GM18951 (cell line): Measurements from ENCODE around the gene CDH24.
"Not testable (repeated sequence)": the region's sequence is repeated elsewhere in the genome, so short reads cannot be mapped to it uniquely, and the experiment has no call there.

Source experiments
- POLR2A ChIP-seq: IDR thresholded peaks from 4 replicates; pipeline ENCODE4 v1.6.1; 2011; ENCODE audit warnings: mild to moderate bottlenecking; ENCODE audit not compliant: insufficient read length, insufficient read depth; ENCODE audit errors: extremely low read depth
- in situ Hi-C: fragments of 300-500 bp; cut with MboI; formaldehyde crosslinking; loops from one replicate; pipeline ENCODE4 v1.12.0; 2022; ENCODE audit warnings: low sequenced_read_pairs, mixed read lengths, inconsistent platforms; ENCODE audit not compliant: unreplicated experiment

Gene CDH24

DNA sequence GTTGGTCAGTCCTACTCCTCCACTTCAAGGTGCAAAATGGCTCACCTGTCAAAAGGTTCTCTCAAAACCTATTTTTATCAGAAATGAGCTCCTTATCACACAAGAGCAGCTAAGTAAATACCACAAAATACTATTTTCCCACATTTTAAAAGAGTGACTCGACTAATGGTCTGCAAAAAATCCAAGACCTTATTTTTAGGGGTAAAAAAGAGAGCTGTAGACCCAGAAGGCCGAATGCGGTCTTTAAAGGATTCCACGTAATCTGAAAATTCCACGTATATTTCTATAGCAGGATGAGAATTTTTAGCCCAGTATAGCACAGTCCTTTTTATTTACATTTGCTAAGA lies 51.2 kb downstream of the CDH24 start:
- in situ Hi-C loops: no loop called here
- no peak for TF ChIP-seq POLR2A

DNA sequence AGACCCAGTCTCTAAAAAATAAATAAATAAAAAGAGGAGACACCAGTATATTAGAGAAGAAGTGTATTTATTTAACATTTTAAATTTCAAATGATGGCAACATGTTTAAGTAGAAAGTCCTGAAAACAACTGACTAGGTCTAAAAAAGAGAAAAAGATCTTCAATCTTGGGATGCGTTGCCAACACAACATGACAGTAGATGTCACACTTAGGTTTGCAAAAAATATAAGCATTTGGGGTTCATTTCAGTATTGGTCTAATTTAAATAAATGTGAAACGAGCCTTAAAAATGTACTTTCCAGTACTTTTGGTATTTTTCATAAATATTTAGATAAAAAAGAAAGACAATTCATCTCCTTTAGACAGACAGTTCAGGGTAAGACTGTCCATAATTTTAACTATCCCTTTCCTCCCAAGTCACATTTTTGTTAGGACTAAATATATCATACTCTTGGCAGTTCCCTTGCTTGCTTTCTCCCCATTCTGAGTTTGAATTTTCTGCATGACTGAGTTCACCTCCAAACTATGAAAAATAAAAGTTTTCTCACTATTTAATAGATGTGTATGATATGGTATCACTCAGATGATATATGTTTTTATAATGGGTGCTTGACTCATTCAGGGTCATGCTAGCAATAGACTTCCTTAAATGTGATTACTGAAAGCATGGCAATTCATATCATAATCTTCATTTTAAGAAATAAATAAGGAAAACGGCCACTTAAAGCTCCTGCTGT lies 51.7 kb downstream of the CDH24 start:
- TF ChIP-seq POLR2A: no peak
- in situ Hi-C loops: no loop called here

DNA sequence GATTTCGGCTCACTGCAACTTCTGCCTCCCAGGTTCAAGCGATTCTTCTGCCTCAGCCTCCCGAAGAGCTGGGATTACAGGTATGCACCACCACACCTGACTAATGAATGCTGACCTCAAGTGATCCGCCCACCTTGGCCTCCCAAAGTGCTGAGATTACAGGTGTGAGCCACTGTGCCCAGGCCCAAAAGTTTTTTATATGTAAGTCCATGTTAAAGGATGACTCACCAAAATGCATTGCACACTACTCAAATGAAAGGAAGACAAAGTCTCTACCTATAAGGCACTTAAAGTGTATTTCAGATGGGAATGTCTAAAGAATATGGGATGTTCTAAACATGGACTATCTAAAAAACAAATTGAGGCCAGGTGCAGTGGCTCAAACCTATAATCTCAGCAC lies 53.0 kb downstream of the CDH24 start:
- in situ Hi-C loops: not testable (repeated sequence)

DNA sequence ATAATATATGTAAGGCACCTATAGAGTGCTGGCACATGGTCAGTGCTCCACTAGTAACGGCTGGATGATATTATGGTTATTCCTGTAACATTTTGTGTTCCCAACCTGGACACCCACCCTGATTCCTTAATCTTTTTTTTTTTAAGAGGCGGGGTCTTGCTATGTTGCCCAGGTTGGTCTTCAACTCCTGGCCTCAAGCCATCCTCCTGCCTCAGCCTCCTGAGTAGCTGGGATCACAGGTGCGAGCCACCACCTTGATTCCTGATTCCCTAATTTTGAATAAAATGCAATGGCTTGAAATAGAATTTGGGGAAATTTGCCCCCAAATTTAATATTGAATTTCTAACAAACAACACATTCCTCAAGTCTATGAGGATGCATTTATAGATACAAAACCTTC lies 54.7 kb downstream of the CDH24 start:
- in situ Hi-C loops: no loop called here
- no peak for TF ChIP-seq POLR2A

DNA sequence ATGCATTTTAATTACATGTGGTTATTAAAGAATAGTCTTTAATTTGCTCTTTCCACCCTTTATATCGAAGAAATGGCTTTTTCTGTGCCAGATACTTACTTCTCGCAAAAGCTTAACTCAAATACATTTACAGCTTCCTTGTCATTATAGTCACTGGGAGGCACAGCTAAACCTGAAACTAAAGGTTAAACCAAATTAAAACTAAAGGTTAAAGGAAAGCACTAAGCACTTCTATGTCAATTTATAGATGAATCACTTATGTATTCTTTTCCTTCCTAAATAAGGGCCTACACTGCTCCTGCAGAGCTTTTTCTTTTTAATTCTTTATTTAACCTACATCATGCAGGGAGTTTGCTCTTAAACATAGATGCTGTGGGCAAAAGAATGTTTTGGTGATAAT lies 56.5 kb downstream of the CDH24 start:
- in situ Hi-C loops: no loop called here
- no peak for TF ChIP-seq POLR2A

DNA sequence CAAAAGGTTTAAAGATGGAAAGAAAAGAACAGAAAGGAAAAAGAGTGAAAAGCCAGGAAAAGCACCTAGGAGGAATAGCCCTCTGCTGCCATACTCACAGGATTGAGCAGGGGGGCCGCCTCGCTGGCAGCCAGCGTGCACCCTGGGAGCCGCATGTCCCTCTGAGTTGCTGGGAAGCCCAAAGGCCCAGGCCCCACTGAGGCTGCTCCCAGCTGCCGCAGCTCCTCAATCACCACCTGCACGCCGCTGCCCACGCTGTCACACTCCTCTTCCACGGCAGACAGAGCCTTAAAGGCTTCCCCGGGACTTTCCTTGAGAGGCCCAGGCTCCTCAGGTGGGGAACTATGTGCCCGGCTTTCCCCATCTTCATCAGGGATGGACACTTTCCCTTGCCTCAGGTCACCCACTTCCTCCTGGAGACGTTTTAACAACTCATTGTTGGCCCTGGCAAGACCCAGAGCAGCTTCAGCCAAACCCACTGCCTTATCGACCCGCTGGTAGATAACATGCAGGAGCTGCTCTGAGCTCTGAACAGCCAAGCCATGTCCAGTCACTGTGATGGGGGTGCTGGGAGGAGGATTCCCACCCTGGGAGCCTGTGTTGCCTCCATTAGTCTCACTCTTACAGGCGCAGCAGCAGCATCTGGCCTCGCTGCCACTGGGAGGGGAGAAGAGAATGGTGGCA lies 58.8 kb downstream of the CDH24 start:
- in situ Hi-C loops: no loop called here
- TF ChIP-seq POLR2A: no peak

DNA sequence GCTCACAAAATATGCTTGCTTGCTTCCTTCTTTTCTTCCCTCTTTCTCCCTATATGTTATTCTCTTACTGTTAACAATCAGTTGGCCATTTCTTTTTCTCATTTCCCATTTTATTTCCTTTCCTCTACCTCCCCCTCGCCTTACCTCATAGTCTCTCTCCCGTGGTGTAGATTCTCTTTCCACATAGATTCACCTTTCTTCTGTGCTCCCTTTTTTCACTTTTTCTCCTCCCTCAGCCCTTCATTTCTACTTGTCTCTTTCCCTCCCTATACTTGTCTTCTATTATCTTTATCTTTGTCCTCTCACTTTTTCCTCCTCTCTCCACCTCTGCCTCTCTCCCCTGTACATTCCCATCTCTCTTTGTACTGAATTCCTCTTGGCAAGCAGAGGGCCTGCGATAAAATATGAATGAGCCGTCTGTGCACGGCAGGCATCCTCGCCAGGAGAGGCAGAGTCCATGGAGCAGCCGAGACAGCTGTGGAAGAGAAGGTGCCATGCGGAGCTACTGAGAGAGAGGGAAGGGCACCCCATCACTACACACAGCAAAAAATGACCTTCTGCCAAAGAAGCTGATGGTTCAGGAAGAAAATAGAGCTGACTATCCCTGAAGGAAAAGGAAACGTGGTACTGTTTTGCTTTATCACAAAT lies 59.5 kb downstream of the CDH24 start:
- no peak for TF ChIP-seq POLR2A
- in situ Hi-C loops: no loop called here
